Activated naive CD8-positive, alpha-beta T cell treated with anti-CD3 and anti-CD28 coated beads, Interleukin-2, amount 50 U/mL, for 16 hours (primary cell): Measurements from ENCODE around the gene KCTD19.
A peak's percentile ranks its signal among the peaks of the same experiment; 100 is the strongest.

ENCODE experiments used
- DNase-seq: peaks from one replicate; pipeline ENCODE4 v3.0.0-alpha.2; 2020; ENCODE audit warnings: low read depth, low spot score

The KCTD19 gene

GRCh38 chr16:67317853-67318252, 8.7 kb downstream of the KCTD19 start:
- DNase-seq, result no peak

- DNase-seq, result no peak
Observed at GRCh38 chr16:67312719-67313118, 13.8 kb downstream of the KCTD19 start.

GRCh38 chr16:67311607-67312488, 14.7 kb downstream of the KCTD19 start:
- DNase-seq, result peak; percentile 66

- no peak for DNase-seq
Observed at GRCh38 chr16:67310561-67310960, 16.0 kb downstream of the KCTD19 start.

GRCh38 chr16:67305216-67306071, 21.1 kb downstream of the KCTD19 start:
- DNase-seq, result no peak

- no peak for DNase-seq
Observed at GRCh38 chr16:67304020-67304419, 22.5 kb downstream of the KCTD19 start.

GRCh38 chr16:67302970-67303369, 23.6 kb downstream of the KCTD19 start:
- no peak for DNase-seq

- no peak for DNase-seq
Observed at GRCh38 chr16:67302076-67302475, 24.5 kb downstream of the KCTD19 start.

- no peak for DNase-seq
Observed at GRCh38 chr16:67301080-67301782, 25.3 kb downstream of the KCTD19 start.

- no peak for DNase-seq
Observed at GRCh38 chr16:67299269-67299668, 27.3 kb downstream of the KCTD19 start.

- no peak for DNase-seq
Observed at GRCh38 chr16:67298277-67298676, 28.3 kb downstream of the KCTD19 start.

- no peak for DNase-seq
Observed at GRCh38 chr16:67296420-67296819, 30.1 kb downstream of the KCTD19 start.

GRCh38 chr16:67294938-67295361, 31.6 kb downstream of the KCTD19 start:
- no peak for DNase-seq

GRCh38 chr16:67294171-67294757, 32.3 kb downstream of the KCTD19 start:
- no peak for DNase-seq

GRCh38 chr16:67291461-67291860, 35.1 kb downstream of the KCTD19 start:
- no peak for DNase-seq

GRCh38 chr16:67287960-67288359, 38.6 kb downstream of the KCTD19 start:
- DNase-seq, result no peak

- DNase-seq, result no peak
Observed at GRCh38 chr16:67286441-67287235, 39.9 kb downstream of the KCTD19 start.

GRCh38 chr16:67284699-67285646, 41.6 kb downstream of the KCTD19 start:
- DNase-seq, result no peak

- DNase-seq, result no peak
Observed at GRCh38 chr16:67283826-67284555, 42.5 kb downstream of the KCTD19 start.
